K562 (cell line): ENCODE results near the gene TBCEL. TPM values are rescaled to one million over a fixed set of nuclear protein-coding genes. Genes with fewer than 3 reads are reported as not detected.

Source experiments
- BRD9 ChIP-seq: fragments of 450-650 bp; IDR thresholded peaks from 2 replicates; pipeline ENCODE4 v1.6.1; 2018; ENCODE audit warnings: low read depth; ENCODE audit not compliant: partially characterized antibody
- CBX2 ChIP-seq: fragments of 200-600 bp; sonication (generic); IDR thresholded peaks from one replicate; pipeline ENCODE4 v1.6.1; 2012; ENCODE audit warnings: mild to moderate bottlenecking, low read length, inconsistent platforms; ENCODE audit not compliant: insufficient read depth, poor library complexity, severe bottlenecking
- CREM ChIP-seq: IDR thresholded peaks from 2 replicates; pipeline ENCODE4 v1.6.1; 2014; ENCODE audit warnings: antibody characterized with exemption, low read depth
- CXXC5 ChIP-seq: fragments of 250-450 bp; sonication (Bioruptor Pico); IDR thresholded peaks from 2 replicates; pipeline ENCODE4 v1.8.0; 2022; ENCODE audit warnings: inconsistent platforms, mild to moderate bottlenecking, moderate library complexity
- ELF1 ChIP-seq: fragments of 200-800 bp; sonication (Bioruptor generic); IDR thresholded peaks from 2 replicates; pipeline ENCODE4 v1.6.1; 2016; ENCODE audit warnings: missing genetic modification characterization, missing compliant biosample characterization
- ELF2 ChIP-seq: fragments of 250-450 bp; sonication (Bioruptor Pico); IDR thresholded peaks from 2 replicates; pipeline ENCODE4 v1.5.0; 2021; ENCODE audit warnings: mild to moderate bottlenecking
- HNRNPUL1 ChIP-seq: fragments of 200-400 bp; formaldehyde crosslinking; IDR thresholded peaks from 2 replicates; pipeline ENCODE4 v1.6.1; 2017; ENCODE audit warnings: low read length
- JUN ChIP-seq, 2 experiments: sonication (generic) in 1 of 2; formaldehyde crosslinking in 1 of 2; IDR thresholded peaks; 2 replicates each; pipeline versions ENCODE4 v1.6.1 to v1.8.0; 2012 to 2022; ENCODE audit warnings: borderline replicate concordance in 2 of 2, mild to moderate bottlenecking in 2 of 2, improper control_type of control experiment in 1 of 2, low read depth in 1 of 2, low read length in 1 of 2, missing genetic modification reagents in 1 of 2
- MTA1 ChIP-seq: fragments of 450-650 bp; IDR thresholded peaks from 2 replicates; pipeline ENCODE4 v1.6.1; 2017; ENCODE audit warnings: borderline replicate concordance
- NCOA2 ChIP-seq, 2 experiments: fragments of 450-650 bp; IDR thresholded peaks; 2 replicates each; pipeline ENCODE4 v1.6.1; 2018; ENCODE audit warnings: mild to moderate bottlenecking in 2 of 2, moderate library complexity in 1 of 2; ENCODE audit not compliant: partially characterized antibody in 2 of 2
- NFRKB ChIP-seq: fragments of 450-650 bp; IDR thresholded peaks from 2 replicates; pipeline ENCODE4 v1.6.1; 2016; ENCODE audit warnings: low read depth
- NR1H2 ChIP-seq: sonication (generic); formaldehyde crosslinking; IDR thresholded peaks from 2 replicates; pipeline ENCODE4 v1.4.0; 2020; ENCODE audit warnings: mild to moderate bottlenecking, missing genetic modification reagents
- NR3C1 ChIP-seq: sonication (generic); formaldehyde crosslinking; IDR thresholded peaks from 2 replicates; pipeline ENCODE4 v1.8.1; 2022; ENCODE audit warnings: missing genetic modification reagents
- PHB ChIP-seq: fragments of 250-450 bp; sonication (Bioruptor Pico); IDR thresholded peaks from 2 replicates; pipeline ENCODE4 v1.5.0; 2021
- SUPT5H ChIP-seq: fragments of 450-650 bp; IDR thresholded peaks from 2 replicates; pipeline ENCODE4 v1.6.1; 2016
- WHSC1 ChIP-seq: IDR thresholded peaks from one replicate; pipeline ENCODE4 v1.6.1; 2012; ENCODE audit warnings: low read length, control low read depth, inconsistent platforms
- ZNF124 ChIP-seq: sonication (generic); formaldehyde crosslinking; IDR thresholded peaks from 2 replicates; pipeline ENCODE4 v1.8.1; 2022; ENCODE audit warnings: missing genetic modification reagents
- ZNF354B ChIP-seq: fragments of 250-450 bp; sonication (Bioruptor Pico); IDR thresholded peaks from 2 replicates; pipeline ENCODE4 v1.4.0; 2020
- polyA plus RNA-seq, 8 experiments: library from polyadenylated mRNA; depleted of rRNA in 4 of 8; stranded (reverse) in 5 of 8; unstranded in 3 of 8; fragments of >200 nt; fragmentation: Nextera tagmentation in 2 of 8; fragmentation: Illumina TruSeq in 1 of 8; extraction: Ambion mirVana in 2 of 8; extraction: Trizol in 1 of 8; gene quantifications; 2 replicates each; pipeline versions ENCODE4 v1.2.1 to v1.2.3, GENCODE V29; 2011 to 2014; ENCODE audit warnings: inconsistent platforms in 1 of 8, missing spikeins in 1 of 8
- total RNA-seq, 7 experiments: library from RNA; depleted of rRNA in 6 of 7; stranded (reverse); fragments of >200 nt in 6 of 7; fragmentation: Illumina TruSeq in 2 of 7; extraction: Trizol in 2 of 7; gene quantifications; 2 replicates each; pipeline versions ENCODE4 v1.2.1 to v1.2.3, GENCODE V29; 2011 to 2021; ENCODE audit warnings: low replicate concordance in 1 of 7
- TF ChIP-seq, protein P1 (sequence below): fragments of 450-650 bp; IDR thresholded peaks from 2 replicates; pipeline ENCODE4 v1.6.1; 2017; ENCODE audit warnings: antibody characterized with exemption
- TF ChIP-seq, protein P2 (sequence below): fragments of 250-450 bp; sonication (Bioruptor Pico); IDR thresholded peaks from 2 replicates; pipeline ENCODE4 v1.4.0; 2020; ENCODE audit warnings: mild to moderate bottlenecking, moderate library complexity, borderline replicate concordance
- TF ChIP-seq, protein P3 (sequence below): fragments of 250-450 bp; sonication (Bioruptor Pico); IDR thresholded peaks from 2 replicates; pipeline ENCODE4 v1.9.0; 2021; ENCODE audit warnings: mild to moderate bottlenecking
- TF ChIP-seq, protein P4 (sequence below): fragments of 450-650 bp; formaldehyde crosslinking; IDR thresholded peaks from 2 replicates; pipeline ENCODE4 v1.4.0; 2020; ENCODE audit warnings: mild to moderate bottlenecking, moderate library complexity

TBCEL gene
- total and polyA plus RNA-seq, 9 of the 15 experiments (the other 6 are each of a cell fraction or from before 2014, with no cell fraction given), result 0.39 to 2.3 (median 1.4) TPM

DNA sequence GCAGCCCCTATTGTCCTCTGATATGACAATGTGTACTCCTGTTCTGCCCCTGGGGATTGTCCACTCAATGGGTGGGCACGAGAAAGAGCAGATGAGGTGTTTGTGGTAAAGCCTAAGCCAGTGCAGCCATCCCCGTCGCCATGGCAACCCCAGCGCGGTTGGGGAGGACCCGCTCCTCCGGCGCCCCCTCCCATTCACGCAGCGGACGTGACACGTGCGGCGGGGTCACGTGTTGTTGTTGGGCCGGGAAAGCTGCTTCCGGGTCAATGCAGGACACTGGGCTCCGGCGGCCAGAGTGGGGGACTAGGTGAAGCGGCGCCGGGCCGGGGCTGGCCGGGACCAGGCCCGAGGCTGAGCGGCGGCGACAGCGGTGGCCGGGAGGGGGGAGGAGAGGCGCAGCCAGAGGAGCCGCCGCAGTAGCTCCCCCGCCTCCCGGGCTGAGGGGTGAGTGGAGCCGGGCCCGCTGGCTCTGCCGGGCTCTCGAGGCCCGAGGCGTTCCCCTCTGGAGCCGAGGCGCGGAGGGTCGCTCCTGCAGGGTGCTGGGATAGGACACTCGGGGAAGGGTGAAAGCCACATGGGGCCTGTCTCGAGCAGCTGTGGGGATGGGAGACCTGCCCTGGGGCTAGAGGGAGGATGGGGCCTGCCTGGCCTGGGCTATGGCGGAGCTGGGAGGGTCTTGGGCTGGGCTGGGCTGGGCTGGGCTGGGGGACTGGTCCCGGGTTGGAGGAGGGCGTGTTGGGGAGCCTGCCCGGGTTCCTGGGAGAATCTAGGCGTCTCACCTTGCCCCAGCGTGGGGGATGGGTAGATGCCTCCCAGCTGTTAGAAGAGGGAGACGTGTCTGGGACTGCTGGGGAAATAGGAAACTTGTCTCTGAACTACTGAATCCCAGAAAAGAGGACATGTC is at the start of gene TBCEL (continued):
- TF ChIP-seq, protein P1, sequence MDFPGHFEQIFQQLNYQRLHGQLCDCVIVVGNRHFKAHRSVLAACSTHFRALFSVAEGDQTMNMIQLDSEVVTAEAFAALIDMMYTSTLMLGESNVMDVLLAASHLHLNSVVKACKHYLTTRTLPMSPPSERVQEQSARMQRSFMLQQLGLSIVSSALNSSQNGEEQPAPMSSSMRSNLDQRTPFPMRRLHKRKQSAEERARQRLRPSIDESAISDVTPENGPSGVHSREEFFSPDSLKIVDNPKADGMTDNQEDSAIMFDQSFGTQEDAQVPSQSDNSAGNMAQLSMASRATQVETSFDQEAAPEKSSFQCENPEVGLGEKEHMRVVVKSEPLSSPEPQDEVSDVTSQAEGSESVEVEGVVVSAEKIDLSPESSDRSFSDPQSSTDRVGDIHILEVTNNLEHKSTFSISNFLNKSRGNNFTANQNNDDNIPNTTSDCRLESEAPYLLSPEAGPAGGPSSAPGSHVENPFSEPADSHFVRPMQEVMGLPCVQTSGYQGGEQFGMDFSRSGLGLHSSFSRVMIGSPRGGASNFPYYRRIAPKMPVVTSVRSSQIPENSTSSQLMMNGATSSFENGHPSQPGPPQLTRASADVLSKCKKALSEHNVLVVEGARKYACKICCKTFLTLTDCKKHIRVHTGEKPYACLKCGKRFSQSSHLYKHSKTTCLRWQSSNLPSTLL, result no peak
- TF ChIP-seq PHB (CRISPR knock-in tag) (no peak), ZNF354B (CRISPR knock-in tag) (no peak), WHSC1 (no peak), NCOA2 (IDR thresholded peaks at IDR 0.05; ENCODE audit: partially characterized antibody in 2 of 2) (no peak), BRD9 (no peak), HNRNPUL1 (no peak), SUPT5H (peak; percentile 50; the same call in 1 of the 2 replicates), CBX2 (no peak), NR1H2 (CRISPR knock-in tag) (no peak), CXXC5 (CRISPR knock-in tag) (peak; percentile 95), ELF1 (tag) (peak; percentile 85), ELF2 (CRISPR knock-in tag) (peak; percentile 46; the same call in 1 of the 2 replicates), MTA1 (no peak), ZNF124 (no peak), CREM (peak; percentile 83), NR3C1 (no peak), JUN (IDR thresholded peaks at IDR 0.05; ENCODE audit: borderline replicate concordance, low read depth, low read length) (peak; percentile 41; the same call in 1 of the 2 replicates), JUN (CRISPR knock-in tag; IDR thresholded peaks at IDR 0.05; ENCODE audit: borderline replicate concordance) (no peak), NFRKB (no peak)
- TF ChIP-seq, protein P2, sequence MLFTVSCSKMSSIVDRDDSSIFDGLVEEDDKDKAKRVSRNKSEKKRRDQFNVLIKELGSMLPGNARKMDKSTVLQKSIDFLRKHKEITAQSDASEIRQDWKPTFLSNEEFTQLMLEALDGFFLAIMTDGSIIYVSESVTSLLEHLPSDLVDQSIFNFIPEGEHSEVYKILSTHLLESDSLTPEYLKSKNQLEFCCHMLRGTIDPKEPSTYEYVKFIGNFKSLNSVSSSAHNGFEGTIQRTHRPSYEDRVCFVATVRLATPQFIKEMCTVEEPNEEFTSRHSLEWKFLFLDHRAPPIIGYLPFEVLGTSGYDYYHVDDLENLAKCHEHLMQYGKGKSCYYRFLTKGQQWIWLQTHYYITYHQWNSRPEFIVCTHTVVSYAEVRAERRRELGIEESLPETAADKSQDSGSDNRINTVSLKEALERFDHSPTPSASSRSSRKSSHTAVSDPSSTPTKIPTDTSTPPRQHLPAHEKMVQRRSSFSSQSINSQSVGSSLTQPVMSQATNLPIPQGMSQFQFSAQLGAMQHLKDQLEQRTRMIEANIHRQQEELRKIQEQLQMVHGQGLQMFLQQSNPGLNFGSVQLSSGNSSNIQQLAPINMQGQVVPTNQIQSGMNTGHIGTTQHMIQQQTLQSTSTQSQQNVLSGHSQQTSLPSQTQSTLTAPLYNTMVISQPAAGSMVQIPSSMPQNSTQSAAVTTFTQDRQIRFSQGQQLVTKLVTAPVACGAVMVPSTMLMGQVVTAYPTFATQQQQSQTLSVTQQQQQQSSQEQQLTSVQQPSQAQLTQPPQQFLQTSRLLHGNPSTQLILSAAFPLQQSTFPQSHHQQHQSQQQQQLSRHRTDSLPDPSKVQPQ, result peak; percentile 69; the same call in 1 of the 2 replicates
- TF ChIP-seq, protein P3, sequence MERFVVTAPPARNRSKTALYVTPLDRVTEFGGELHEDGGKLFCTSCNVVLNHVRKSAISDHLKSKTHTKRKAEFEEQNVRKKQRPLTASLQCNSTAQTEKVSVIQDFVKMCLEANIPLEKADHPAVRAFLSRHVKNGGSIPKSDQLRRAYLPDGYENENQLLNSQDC (CRISPR knock-in tag), result no peak
- TF ChIP-seq, protein P4, sequence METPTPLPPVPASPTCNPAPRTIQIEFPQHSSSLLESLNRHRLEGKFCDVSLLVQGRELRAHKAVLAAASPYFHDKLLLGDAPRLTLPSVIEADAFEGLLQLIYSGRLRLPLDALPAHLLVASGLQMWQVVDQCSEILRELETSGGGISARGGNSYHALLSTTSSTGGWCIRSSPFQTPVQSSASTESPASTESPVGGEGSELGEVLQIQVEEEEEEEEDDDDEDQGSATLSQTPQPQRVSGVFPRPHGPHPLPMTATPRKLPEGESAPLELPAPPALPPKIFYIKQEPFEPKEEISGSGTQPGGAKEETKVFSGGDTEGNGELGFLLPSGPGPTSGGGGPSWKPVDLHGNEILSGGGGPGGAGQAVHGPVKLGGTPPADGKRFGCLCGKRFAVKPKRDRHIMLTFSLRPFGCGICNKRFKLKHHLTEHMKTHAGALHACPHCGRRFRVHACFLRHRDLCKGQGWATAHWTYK (CRISPR knock-in tag), result no peak
